Measurements from ENCODE around the gene CAND2. TPM values are rescaled to one million over a fixed set of nuclear protein-coding genes. Genes with fewer than 3 reads are reported as not detected.

Gene CAND2
- total RNA-seq, 1 experiment from 2014 or later = 8.2 TPM

DNA sequence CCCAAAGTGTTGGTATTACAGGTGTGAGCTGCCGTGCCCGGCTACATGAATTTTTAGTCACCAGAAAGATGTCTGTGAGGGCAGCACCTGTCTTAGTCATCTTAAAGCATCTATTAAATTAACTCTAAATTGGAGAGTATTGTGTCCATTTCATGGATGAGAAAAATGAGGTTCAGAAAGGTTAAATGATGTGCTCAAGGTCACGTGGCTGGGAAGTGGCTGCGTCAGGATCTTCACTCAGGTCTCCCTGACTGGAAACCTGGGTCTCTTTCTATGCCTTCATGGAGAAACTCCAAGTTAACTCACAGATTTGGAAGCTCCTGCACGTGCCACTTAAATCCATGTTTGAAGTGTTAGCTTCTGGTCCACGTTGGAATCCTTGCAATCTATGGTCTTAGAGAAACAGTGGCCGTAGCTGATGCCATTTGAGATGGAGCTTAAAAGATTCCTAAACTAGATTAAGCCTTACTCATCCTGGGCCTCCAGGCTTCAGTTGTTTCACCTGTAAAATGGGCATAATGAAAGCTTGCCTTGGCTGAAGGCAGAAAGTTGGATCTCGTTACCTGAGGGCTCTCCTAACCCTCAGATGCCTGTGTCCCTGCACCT lies 32.2 kb upstream of the CAND2 start:
- no TSS peak for BruUV-seq (replicated peaks)
- ChIA-PET POLR2A (ENCODE audit: low non-redundant PET) (no interaction called here), CTCF (no interaction called here)
- Histone ChIP-seq H3K4me1 (ENCODE audit: insufficient read depth, low read length, poor library complexity, severe bottlenecking) (no peaks in the 10 kb centered on the region), H3K27ac (ENCODE audit: low read depth, low read length, poor library complexity, severe bottlenecking) (no peak overlapping the region), H3K36me3 (ENCODE audit: insufficient read depth, low read length, poor library complexity, severe bottlenecking) (no peaks in the 10 kb centered on the region), H3K27me3 (replicated peaks; ENCODE audit: insufficient read depth, low read depth, low read length, poor library complexity) (no peaks in the 10 kb centered on the region), H3K9me3 (ENCODE audit: low read depth, low read length, poor library complexity, severe bottlenecking) (no peaks in the 10 kb centered on the region), H3K4me3 (ENCODE audit: low read depth, low read length, poor library complexity, severe bottlenecking) (no peak overlapping the region)
- no peak for DNase-seq (ENCODE audit: low spot score)
- no peak for TF ChIP-seq EZH2 (IDR thresholded peaks at IDR 0.05; ENCODE audit: borderline replicate concordance, low read depth, low read length, poor library complexity, severe bottlenecking)
- TF ChIP-seq, protein P1, sequence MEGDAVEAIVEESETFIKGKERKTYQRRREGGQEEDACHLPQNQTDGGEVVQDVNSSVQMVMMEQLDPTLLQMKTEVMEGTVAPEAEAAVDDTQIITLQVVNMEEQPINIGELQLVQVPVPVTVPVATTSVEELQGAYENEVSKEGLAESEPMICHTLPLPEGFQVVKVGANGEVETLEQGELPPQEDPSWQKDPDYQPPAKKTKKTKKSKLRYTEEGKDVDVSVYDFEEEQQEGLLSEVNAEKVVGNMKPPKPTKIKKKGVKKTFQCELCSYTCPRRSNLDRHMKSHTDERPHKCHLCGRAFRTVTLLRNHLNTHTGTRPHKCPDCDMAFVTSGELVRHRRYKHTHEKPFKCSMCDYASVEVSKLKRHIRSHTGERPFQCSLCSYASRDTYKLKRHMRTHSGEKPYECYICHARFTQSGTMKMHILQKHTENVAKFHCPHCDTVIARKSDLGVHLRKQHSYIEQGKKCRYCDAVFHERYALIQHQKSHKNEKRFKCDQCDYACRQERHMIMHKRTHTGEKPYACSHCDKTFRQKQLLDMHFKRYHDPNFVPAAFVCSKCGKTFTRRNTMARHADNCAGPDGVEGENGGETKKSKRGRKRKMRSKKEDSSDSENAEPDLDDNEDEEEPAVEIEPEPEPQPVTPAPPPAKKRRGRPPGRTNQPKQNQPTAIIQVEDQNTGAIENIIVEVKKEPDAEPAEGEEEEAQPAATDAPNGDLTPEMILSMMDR (conservative IDR thresholded peaks at IDR 0.05; ENCODE audit: low read depth, low read length) = no peak
- intact Hi-C loops (cut with micrococcal nuclease; ENCODE audit: unreplicated experiment) = no loop called here

DNA sequence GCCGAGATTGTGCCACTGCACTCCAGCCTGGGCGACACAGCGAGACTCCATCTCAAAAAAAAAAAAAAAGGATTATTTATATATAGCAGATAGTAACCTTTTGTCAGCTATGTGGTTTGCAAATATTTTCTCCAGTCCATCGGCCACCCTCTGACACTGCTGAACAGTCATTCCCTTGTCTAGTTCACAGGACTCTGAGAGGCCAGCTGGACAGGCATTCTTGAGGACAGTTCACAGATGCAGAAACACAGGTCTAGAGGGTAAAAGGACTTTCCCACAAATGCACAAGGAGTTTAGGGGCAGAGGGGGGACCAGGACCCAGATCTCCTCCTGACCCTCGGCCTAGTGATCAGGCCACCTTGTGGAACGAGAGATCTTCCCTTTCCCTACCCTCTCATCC lies 29.9 kb upstream of the CAND2 start:
- TF ChIP-seq EZH2 (IDR thresholded peaks at IDR 0.05; ENCODE audit: borderline replicate concordance, low read depth, low read length, poor library complexity, severe bottlenecking) = no peak
- TF ChIP-seq, protein P1 (conservative IDR thresholded peaks at IDR 0.05; ENCODE audit: low read depth, low read length) = no peak

DNA sequence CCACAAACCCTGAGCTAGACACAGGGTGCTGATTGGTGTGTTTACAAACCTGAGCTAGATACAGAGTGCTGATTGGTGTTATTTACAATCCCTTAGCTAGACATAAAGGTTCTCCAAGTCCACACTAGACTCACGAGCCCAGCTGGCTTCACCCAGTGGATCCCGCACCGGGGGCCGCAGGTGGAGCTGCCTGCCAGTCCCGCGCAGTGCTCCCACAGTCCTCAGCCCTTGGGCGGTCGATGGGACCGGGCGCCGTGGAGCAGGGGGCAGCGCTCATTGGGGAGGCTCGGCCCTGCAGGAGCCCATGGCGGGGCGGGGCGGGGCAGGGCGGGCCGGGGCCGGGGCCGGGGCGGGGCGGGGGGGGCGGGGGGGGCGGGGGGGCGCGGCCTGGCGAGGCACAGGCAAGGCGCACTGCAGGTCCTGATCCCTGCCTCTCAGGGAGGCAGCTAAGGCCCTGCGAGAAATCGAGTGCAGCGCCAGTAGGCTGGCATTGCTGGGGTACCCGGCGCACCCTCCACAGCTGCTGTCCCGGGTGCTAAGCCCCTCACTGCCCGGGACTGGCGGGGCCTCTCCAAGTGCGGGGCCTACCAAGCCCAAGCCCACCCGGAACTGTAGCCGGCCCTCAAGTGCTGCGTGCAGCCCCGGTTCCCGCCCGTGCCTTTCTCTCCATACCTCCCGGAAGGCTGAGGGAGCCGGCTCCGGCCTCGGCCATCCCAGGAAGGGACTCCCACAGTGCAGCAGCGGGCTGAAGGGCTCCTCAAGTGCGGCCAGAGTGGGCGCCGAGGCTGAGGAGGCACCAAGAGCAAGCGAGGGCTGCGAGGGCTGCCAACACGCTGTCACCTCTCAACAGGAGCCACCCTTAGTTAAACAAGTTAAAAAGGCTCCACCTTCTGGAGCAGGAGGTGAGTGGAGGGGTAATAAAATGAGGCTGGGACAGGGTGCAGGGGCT lies 27.6 kb upstream of the CAND2 start:
- intact Hi-C loops (cut with micrococcal nuclease; ENCODE audit: unreplicated experiment) = no loop called here
- no TSS peak for BruUV-seq (replicated peaks)
- Histone ChIP-seq H3K27me3 (replicated peaks; ENCODE audit: insufficient read depth, low read depth, low read length, poor library complexity) (no peaks in the 10 kb centered on the region), H3K4me3 (ENCODE audit: low read depth, low read length, poor library complexity, severe bottlenecking) (no peak overlapping the region), H3K9me3 (ENCODE audit: low read depth, low read length, poor library complexity, severe bottlenecking) (no peaks in the 10 kb centered on the region), H3K27ac (ENCODE audit: low read depth, low read length, poor library complexity, severe bottlenecking) (no peak overlapping the region), H3K36me3 (ENCODE audit: insufficient read depth, low read length, poor library complexity, severe bottlenecking) (no peaks in the 10 kb centered on the region), H3K4me1 (ENCODE audit: insufficient read depth, low read length, poor library complexity, severe bottlenecking) (no peaks in the 10 kb centered on the region)
- POLR2A ChIA-PET (ENCODE audit: low non-redundant PET) = no interaction called here
- no peak for TF ChIP-seq EZH2 (IDR thresholded peaks at IDR 0.05; ENCODE audit: borderline replicate concordance, low read depth, low read length, poor library complexity, severe bottlenecking)
- TF ChIP-seq, protein P1 (conservative IDR thresholded peaks at IDR 0.05; ENCODE audit: low read depth, low read length) = no peak
- DNase-seq (ENCODE audit: low spot score) = no peak
- CTCF ChIA-PET = no interaction called here

More for the DNA sequence above, 29.9 kb upstream of the CAND2 start:
- Histone ChIP-seq H3K9me3 (ENCODE audit: low read depth, low read length, poor library complexity, severe bottlenecking) (no peaks in the 10 kb centered on the region), H3K27ac (ENCODE audit: low read depth, low read length, poor library complexity, severe bottlenecking) (no peak overlapping the region), H3K4me1 (ENCODE audit: insufficient read depth, low read length, poor library complexity, severe bottlenecking) (no peaks in the 10 kb centered on the region), H3K4me3 (ENCODE audit: low read depth, low read length, poor library complexity, severe bottlenecking) (no peak overlapping the region), H3K36me3 (ENCODE audit: insufficient read depth, low read length, poor library complexity, severe bottlenecking) (no peaks in the 10 kb centered on the region), H3K27me3 (replicated peaks; ENCODE audit: insufficient read depth, low read depth, low read length, poor library complexity) (no peaks in the 10 kb centered on the region)
- CTCF ChIA-PET = no interaction called here
- no TSS peak for BruUV-seq (replicated peaks)
- POLR2A ChIA-PET (ENCODE audit: low non-redundant PET) = no interaction called here
- no peak for DNase-seq (ENCODE audit: low spot score)
- intact Hi-C loops (cut with micrococcal nuclease; ENCODE audit: unreplicated experiment) = no loop called here
